Measurements from ENCODE around the gene PROM1.

The PROM1 gene

GRCh38 chr4:16062601-16063000 lies 21.2 kb downstream of the PROM1 start:
- Histone ChIP-seq H3K9me3 (peaks cover 0 to 3% (median 0%) of the 10 kb centered on the region in 3 donors), H3K27ac (no peak overlapping the region), H3K27me3 (no peaks in the 10 kb centered on the region), H3K4me1 (peaks cover 0 to 10% (median 2%) of the 10 kb centered on the region in 4 donors), H3K4me3 (no peak overlapping the region), H3K36me3 (no peaks in the 10 kb centered on the region)
- intact Hi-C loops (cut with DNase I; ENCODE audit: low total_unique reads) = no loop called here
- TF ChIP-seq, protein P1, sequence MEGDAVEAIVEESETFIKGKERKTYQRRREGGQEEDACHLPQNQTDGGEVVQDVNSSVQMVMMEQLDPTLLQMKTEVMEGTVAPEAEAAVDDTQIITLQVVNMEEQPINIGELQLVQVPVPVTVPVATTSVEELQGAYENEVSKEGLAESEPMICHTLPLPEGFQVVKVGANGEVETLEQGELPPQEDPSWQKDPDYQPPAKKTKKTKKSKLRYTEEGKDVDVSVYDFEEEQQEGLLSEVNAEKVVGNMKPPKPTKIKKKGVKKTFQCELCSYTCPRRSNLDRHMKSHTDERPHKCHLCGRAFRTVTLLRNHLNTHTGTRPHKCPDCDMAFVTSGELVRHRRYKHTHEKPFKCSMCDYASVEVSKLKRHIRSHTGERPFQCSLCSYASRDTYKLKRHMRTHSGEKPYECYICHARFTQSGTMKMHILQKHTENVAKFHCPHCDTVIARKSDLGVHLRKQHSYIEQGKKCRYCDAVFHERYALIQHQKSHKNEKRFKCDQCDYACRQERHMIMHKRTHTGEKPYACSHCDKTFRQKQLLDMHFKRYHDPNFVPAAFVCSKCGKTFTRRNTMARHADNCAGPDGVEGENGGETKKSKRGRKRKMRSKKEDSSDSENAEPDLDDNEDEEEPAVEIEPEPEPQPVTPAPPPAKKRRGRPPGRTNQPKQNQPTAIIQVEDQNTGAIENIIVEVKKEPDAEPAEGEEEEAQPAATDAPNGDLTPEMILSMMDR (IDR thresholded peaks at IDR 0.05) = no peak
- DNase-seq = no peak

DNA sequence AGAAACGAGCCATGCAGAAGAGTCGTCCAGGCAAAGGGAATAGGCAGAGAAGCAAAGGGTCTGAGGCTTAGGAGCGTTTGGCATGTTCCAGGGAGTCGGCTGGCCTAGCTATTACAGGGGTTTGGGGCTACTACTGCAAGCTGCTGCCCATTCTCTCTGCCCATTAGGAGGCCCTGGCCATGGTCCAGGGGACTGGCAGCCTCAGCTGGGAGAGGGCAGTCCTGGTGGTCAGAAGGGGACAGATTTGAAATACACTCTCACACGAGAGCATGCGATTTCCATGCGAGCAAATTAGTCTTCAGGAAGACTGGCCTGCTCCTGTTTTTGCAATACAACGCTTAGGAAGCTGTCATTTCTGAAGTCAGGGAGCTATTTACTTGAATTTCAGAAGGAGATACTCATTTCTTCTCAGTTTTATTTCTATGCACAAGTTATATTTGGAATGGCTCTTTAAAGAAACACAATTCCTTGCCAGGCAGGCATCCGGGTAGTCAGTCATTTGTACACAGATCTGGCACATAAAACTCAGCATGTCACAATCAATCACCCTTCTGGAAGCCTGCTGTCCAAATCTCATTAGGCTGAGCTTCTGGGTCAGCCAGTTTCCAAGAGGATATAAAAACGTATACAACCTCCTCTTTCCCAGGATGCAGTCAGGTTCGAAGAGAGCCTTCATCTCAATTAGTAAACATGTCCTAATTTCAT lies 27.0 kb downstream of the PROM1 start:
- H3K27ac ChIP-seq = peak overlapping the region; percentile 58 to 60
- peak overlapping the region in 1 of 2 donors; percentile 0 for H3K4me3 ChIP-seq
- DNase-seq = peak in 1 of 2 donors; percentile 70
- H3K36me3 ChIP-seq = no peaks in the 10 kb centered on the region
- intact Hi-C loops (cut with DNase I; ENCODE audit: low total_unique reads) = no loop called here
- no peaks in the 10 kb centered on the region for H3K27me3 ChIP-seq
- H3K9me3 ChIP-seq = no peaks in the 10 kb centered on the region
- TF ChIP-seq, protein P1 (IDR thresholded peaks at IDR 0.05) = peak in 1 of 2 experiments; percentile 11
- H3K4me1 ChIP-seq = peaks cover 0 to 36% (median 20%) of the 10 kb centered on the region in 4 donors

GRCh38 chr4:16055873-16056272 lies 27.9 kb downstream of the PROM1 start:
- H3K9me3 ChIP-seq = no peaks in the 10 kb centered on the region
- peak overlapping the region; percentile 58 to 60 for H3K27ac ChIP-seq
- H3K4me3 ChIP-seq = no peak overlapping the region
- intact Hi-C loops (cut with DNase I; ENCODE audit: low total_unique reads) = no loop called here
- TF ChIP-seq, protein P1 (IDR thresholded peaks at IDR 0.05) = no peak
- no peaks in the 10 kb centered on the region for H3K36me3 ChIP-seq
- no peaks in the 10 kb centered on the region for H3K27me3 ChIP-seq
- no peak for DNase-seq
- H3K4me1 ChIP-seq = peaks cover 0 to 36% (median 21%) of the 10 kb centered on the region in 4 donors

DNA sequence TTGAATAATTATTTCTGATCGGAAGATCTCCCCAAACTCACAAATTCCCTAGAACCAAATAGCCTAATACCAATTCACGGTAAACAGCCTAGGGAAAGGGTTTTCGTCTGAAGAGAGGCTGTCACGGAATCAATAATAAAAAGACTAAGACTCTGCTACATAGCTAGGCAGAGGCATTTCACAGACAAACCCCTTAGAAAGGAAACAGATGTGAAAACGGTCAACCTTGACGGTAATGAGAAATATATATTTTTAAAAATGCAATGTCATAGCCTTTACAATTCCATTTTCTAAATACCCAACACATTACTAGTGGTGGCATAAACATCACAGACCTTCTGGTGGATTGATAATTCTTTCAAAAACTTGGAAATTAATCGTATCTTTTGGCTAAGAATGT lies 28.4 kb downstream of the PROM1 start:
- intact Hi-C loops (cut with DNase I; ENCODE audit: low total_unique reads) = no loop called here
- H3K4me3 ChIP-seq = no peak overlapping the region

DNA sequence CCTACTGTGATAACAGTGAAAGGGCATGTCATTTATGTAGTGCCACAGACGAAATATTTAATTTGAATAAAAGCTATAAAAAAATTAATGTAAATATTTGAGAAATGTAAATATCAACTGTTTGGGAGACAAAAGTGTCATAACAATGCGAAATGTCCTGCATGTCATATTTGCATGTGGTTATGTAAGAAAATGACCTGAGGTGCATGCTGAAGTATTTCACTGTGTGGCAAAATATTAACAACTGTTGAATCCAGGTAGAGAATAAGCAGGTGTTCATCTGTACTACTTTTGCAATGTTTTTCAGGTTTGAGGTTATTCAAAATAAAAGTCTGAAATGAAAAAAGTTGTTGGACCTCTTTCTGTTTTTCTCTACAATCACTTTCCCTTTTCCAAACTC lies 30.9 kb downstream of the PROM1 start:
- TF ChIP-seq, protein P1 (IDR thresholded peaks at IDR 0.05) = no peak
- no peak overlapping the region for H3K27ac ChIP-seq
- intact Hi-C loops (cut with DNase I; ENCODE audit: low total_unique reads) = no loop called here
- no peaks in the 10 kb centered on the region for H3K9me3 ChIP-seq
- H3K4me1 ChIP-seq = peaks cover 0 to 38% (median 23%) of the 10 kb centered on the region in 4 donors
- H3K4me3 ChIP-seq = no peak overlapping the region
- H3K27me3 ChIP-seq = no peaks in the 10 kb centered on the region
- DNase-seq = no peak
- H3K36me3 ChIP-seq = no peaks in the 10 kb centered on the region

More for the DNA sequence above, 28.4 kb downstream of the PROM1 start:
- Histone ChIP-seq H3K27ac (peak overlapping the region; percentile 58 to 60), H3K9me3 (no peaks in the 10 kb centered on the region), H3K36me3 (no peaks in the 10 kb centered on the region), H3K27me3 (no peaks in the 10 kb centered on the region), H3K4me1 (peaks cover 0 to 36% (median 21%) of the 10 kb centered on the region in 4 donors)
- TF ChIP-seq, protein P1 (IDR thresholded peaks at IDR 0.05) = no peak
- DNase-seq = no peak
